ENCODE results near the gene IL1RN.

DNA sequence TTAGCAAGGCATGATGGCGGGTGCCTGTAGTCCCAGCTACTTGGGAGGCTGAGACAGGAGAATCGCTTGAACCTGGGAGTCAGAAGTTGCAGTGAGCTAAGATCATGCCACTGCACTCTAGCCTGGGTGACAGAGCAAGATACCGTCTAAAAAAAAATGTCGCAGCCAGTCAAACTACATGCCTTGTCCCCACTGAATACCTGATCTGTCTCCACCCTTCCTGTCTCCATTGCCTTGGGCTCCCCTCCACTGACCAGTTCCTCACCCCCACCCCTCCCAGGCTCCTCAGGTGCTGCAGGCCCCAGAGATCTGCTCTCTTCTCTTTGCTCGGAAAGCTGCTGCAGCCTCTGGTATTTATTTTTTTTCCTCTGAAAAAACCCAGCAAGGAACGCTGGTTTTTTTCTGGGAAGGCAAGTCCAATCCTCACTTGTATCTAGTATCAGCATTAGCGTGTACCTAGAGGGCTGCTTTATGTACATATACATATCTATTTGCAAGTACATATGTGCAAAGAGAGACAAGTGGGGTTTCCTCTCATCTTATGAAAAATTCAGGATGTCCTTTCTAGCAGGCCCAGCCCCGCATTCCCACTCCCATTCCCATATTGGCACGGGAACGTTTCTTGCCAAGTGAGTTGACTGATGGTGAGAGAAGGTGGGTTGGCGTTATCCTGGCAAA, 50.8 kb downstream of the IL1RN start:
- TF ChIP-seq ZNF788 (CRISPR knock-in tag; IDR thresholded peaks at IDR 0.05; ENCODE audit: borderline replicate concordance) (no peak), TAF1 (CRISPR knock-in tag; IDR thresholded peaks at IDR 0.05) (no peak), FOXJ3 (CRISPR knock-in tag; IDR thresholded peaks at IDR 0.05; ENCODE audit: borderline replicate concordance) (no peak), CHCHD3 (CRISPR knock-in tag; IDR thresholded peaks at IDR 0.05) (no peak), PAX8 (CRISPR knock-in tag; IDR thresholded peaks at IDR 0.05; ENCODE audit: borderline replicate concordance) (no peak), ZNF121 (CRISPR knock-in tag; IDR thresholded peaks at IDR 0.05) (no peak), CTCF (CRISPR knock-in tag; IDR thresholded peaks at IDR 0.05) (no peak), MNT (IDR thresholded peaks at IDR 0.05) (no peak)
- TF ChIP-seq, protein P1, sequence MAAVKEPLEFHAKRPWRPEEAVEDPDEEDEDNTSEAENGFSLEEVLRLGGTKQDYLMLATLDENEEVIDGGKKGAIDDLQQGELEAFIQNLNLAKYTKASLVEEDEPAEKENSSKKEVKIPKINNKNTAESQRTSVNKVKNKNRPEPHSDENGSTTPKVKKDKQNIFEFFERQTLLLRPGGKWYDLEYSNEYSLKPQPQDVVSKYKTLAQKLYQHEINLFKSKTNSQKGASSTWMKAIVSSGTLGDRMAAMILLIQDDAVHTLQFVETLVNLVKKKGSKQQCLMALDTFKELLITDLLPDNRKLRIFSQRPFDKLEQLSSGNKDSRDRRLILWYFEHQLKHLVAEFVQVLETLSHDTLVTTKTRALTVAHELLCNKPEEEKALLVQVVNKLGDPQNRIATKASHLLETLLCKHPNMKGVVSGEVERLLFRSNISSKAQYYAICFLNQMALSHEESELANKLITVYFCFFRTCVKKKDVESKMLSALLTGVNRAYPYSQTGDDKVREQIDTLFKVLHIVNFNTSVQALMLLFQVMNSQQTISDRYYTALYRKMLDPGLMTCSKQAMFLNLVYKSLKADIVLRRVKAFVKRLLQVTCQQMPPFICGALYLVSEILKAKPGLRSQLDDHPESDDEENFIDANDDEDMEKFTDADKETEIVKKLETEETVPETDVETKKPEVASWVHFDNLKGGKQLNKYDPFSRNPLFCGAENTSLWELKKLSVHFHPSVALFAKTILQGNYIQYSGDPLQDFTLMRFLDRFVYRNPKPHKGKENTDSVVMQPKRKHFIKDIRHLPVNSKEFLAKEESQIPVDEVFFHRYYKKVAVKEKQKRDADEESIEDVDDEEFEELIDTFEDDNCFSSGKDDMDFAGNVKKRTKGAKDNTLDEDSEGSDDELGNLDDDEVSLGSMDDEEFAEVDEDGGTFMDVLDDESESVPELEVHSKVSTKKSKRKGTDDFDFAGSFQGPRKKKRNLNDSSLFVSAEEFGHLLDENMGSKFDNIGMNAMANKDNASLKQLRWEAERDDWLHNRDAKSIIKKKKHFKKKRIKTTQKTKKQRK (IDR thresholded peaks at IDR 0.05; ENCODE audit: low read length) = no peak
- TF ChIP-seq, protein P2, sequence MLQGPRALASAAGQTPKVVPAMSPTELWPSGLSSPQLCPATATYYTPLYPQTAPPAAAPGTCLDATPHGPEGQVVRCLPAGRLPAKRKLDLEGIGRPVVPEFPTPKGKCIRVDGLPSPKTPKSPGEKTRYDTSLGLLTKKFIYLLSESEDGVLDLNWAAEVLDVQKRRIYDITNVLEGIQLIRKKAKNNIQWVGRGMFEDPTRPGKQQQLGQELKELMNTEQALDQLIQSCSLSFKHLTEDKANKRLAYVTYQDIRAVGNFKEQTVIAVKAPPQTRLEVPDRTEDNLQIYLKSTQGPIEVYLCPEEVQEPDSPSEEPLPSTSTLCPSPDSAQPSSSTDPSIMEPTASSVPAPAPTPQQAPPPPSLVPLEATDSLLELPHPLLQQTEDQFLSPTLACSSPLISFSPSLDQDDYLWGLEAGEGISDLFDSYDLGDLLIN (CRISPR knock-in tag; IDR thresholded peaks at IDR 0.05; ENCODE audit: borderline replicate concordance) = no peak
